ENCODE results near the gene VSTM2A. TPM values are rescaled to one million over a fixed set of nuclear protein-coding genes. Genes with fewer than 3 reads are reported as not detected.
"Not testable (repeated sequence)": the region's sequence is repeated elsewhere in the genome, so short reads cannot be mapped to it uniquely, and the experiment has no call there.

The VSTM2A gene
- not detected in 2 replicates for total RNA-seq

DNA sequence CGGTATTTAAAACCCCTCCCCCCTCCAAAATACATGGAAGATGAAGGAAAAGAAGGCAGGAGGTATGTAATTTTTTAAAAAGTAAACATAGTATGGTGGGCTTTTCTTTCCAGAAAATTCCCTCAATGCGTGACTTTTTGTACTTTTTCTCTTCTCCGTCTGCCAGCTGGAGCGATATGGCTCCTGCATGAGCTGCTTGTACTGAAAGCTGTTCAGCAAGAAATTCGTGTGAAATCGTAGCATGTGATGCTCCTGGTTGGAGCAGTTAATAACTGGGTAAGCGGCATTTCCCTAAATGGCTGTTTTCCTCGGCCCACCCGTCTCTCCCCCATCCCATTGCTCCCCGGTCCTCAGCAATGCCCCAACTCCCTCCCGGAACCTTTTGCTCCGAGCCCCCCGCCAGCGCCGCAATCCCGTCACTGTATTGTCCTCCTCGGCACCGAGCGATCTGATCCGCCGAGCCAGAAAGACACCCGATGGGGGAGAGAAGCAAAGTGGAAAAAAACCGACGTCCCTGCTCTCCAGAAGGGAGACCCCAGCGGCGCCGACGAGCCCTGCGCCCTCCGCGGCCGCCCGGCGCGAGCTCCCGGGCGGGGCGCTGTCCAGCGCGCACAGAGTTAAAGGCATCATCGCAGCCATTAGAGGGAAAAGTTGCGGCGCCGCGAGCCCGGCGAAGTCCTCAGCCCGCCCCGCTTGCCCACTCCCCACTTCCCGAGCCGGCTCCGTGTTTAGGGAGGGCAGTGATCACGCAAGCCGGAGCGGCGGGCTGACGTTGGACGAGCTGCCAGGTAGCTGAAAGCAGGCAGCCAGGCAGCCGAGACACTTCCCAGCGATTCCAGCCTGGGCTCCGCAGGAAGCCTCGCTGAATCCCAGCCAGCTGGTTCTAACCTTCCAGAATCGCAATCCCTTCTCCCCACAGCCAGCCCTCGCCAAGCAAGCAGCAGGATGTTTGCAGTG is at the start of gene VSTM2A:
TSS of gene VSTM2A (plus strand) at position 707 of the 957 bp plus-strand sequence. CDS start 356 bp downstream, outside the sequence.
- H3K4me3 ChIP-seq (ENCODE audit: low read depth, low read length): no peak within 1 kb of the TSS
- TF ChIP-seq, protein P1, sequence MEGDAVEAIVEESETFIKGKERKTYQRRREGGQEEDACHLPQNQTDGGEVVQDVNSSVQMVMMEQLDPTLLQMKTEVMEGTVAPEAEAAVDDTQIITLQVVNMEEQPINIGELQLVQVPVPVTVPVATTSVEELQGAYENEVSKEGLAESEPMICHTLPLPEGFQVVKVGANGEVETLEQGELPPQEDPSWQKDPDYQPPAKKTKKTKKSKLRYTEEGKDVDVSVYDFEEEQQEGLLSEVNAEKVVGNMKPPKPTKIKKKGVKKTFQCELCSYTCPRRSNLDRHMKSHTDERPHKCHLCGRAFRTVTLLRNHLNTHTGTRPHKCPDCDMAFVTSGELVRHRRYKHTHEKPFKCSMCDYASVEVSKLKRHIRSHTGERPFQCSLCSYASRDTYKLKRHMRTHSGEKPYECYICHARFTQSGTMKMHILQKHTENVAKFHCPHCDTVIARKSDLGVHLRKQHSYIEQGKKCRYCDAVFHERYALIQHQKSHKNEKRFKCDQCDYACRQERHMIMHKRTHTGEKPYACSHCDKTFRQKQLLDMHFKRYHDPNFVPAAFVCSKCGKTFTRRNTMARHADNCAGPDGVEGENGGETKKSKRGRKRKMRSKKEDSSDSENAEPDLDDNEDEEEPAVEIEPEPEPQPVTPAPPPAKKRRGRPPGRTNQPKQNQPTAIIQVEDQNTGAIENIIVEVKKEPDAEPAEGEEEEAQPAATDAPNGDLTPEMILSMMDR (IDR thresholded peaks at IDR 0.05; ENCODE audit: insufficient read depth, low read depth, low read length): no peak
- peak; percentile 0 for DNase-seq (ENCODE audit: low read depth)

DNA sequence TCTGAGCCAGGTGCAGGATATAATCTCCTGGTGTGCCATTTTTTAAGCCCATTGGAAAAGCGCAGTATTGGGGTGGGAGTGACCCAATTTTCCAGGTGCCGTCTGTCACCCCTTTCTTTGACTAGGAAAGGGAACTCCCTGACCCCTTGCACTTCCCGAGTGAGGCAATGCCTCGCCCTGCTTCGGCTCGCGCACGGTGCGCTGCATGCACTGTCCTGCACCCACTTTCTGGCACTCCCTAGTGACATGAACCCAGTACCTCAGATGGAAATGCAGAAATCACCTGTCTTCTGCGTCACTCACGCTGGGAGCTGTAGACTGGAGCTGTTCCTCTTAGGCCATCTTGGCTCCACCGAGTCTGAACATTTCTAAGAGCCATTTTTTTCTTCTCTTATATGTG is 37.6 kb upstream of the VSTM2A start:
- DNase-seq (ENCODE audit: low read depth); H3K4me3 ChIP-seq (ENCODE audit: low read depth, low read length): not testable (repeated sequence)

DNA sequence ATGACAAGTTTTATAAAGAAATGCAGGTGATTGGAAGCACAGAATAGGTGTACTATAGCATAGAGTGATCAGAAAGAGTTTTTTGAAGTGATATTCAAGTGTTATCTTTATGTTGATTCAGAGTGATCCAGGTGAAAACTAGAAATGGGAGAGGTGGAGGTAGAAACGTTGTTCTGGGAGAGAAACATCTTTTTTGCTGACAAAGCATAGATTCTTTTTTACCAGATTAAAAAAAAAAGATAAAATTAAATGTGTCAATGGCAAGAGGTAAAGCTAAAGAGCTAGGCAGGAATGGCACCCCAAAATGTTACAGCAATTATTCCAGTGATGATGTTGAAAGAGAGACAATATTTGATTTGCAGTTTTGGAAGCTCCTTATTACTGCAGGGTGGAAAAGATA is 12.6 kb upstream of the VSTM2A start:
- H3K4me3 ChIP-seq (ENCODE audit: low read depth, low read length): no peak overlapping the region
- DNase-seq (ENCODE audit: low read depth): no peak
- TF ChIP-seq, protein P1 (IDR thresholded peaks at IDR 0.05; ENCODE audit: insufficient read depth, low read depth, low read length): no peak

GRCh38 chr7:54538122-54538521 is 4.1 kb upstream of the VSTM2A start:
- DNase-seq (ENCODE audit: low read depth): no peak
- no peak overlapping the region for H3K4me3 ChIP-seq (ENCODE audit: low read depth, low read length)
- TF ChIP-seq, protein P1 (IDR thresholded peaks at IDR 0.05; ENCODE audit: insufficient read depth, low read depth, low read length): no peak

DNA sequence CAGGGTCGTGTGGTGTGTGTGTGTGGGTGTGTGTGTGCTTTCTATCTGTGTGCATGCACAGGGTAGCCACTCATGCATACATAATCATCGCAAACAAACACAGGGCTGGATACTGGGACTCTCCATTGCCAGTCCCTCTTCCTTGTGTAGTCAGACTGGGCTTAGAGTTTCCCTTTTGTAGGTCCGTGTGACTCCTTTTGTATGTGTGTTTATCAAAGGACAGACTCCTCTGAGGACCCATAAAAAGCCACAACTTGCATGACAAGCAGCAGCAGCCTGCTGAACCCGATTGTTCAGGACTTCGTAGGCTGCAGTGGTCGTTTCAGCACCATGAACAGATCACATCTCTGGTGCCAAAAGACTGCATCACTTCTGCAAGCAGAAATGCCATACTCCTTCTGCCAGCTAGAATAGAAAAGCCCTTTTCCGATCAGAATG is 895 bp downstream of the VSTM2A start:
- H3K4me3 ChIP-seq (ENCODE audit: low read depth, low read length): no peak overlapping the region
- TF ChIP-seq, protein P1 (IDR thresholded peaks at IDR 0.05; ENCODE audit: insufficient read depth, low read depth, low read length): no peak
- DNase-seq (ENCODE audit: low read depth): peak; percentile 0

GRCh38 chr7:54544149-54544526 is 2.0 kb downstream of the VSTM2A start:
- DNase-seq (ENCODE audit: low read depth): no peak
- H3K4me3 ChIP-seq (ENCODE audit: low read depth, low read length): no peak overlapping the region
- TF ChIP-seq, protein P1 (IDR thresholded peaks at IDR 0.05; ENCODE audit: insufficient read depth, low read depth, low read length): no peak

DNA sequence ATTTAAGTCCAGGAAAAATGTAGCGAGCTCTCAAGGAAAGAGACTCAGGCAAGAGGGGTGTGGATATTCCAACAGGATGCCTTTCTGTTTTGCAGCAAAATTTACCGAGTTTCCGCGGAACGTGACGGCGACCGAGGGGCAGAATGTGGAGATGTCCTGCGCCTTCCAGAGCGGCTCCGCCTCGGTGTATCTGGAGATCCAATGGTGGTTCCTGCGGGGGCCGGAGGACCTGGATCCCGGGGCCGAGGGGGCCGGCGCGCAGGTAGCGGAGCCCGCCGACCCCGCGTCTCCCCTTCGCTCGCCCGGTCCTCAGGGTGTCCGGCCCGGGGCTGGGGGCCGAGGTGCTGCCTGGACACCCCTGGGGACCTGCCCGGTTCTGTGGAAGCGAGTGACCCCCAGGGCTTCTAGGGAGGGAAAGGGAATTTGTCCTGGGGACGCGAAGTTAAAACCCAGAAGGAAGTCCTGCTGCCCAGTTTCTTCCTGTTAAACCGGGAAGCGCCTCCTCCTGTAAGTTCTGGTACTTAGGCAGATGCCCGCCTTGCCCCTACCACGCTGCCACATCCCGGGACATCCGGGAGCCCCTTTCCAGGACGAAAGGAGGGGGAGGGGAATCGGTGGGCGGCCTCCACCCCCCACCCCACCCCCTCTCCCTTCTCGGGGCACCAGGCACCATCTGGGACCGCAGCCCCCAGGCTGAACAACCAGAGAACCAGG is 2.5 kb downstream of the VSTM2A start:
- H3K4me3 ChIP-seq (ENCODE audit: low read depth, low read length): no peak overlapping the region
- DNase-seq (ENCODE audit: low read depth): no peak
- TF ChIP-seq, protein P1 (IDR thresholded peaks at IDR 0.05; ENCODE audit: insufficient read depth, low read depth, low read length): no peak

Measured in fibroblast of villous mesenchyme (primary cell).